Nephron progenitor cell (in vitro differentiated cells): ENCODE measurements around the gene NKX3-2.

Experiments
- DNase-seq: peaks from one replicate; pipeline ENCODE4 v3.0.0; 2021
- H3K27ac Mint-ChIP-seq: 2 replicates; pipeline ENCODE4 v1.8.0; 2021; ENCODE audit warnings: mild to moderate bottlenecking, moderate library complexity, mixed read lengths
- H3K27me3 Mint-ChIP-seq: 2 replicates; pipeline ENCODE4 v1.8.0; 2021; ENCODE audit warnings: mild to moderate bottlenecking, low read depth, mixed read lengths; ENCODE audit not compliant: poor library complexity
- H3K36me3 Mint-ChIP-seq: 2 replicates; pipeline ENCODE4 v1.8.0; 2021; ENCODE audit warnings: low read depth, mixed read lengths
- H3K4me1 Mint-ChIP-seq: 2 replicates; pipeline ENCODE4 v1.8.0; 2021; ENCODE audit warnings: mixed read lengths
- H3K4me3 Mint-ChIP-seq: 2 replicates; pipeline ENCODE4 v1.8.0; 2021; ENCODE audit warnings: mild to moderate bottlenecking, moderate library complexity, mixed read lengths
- H3K9me3 Mint-ChIP-seq: 2 replicates; pipeline ENCODE4 v1.8.0; 2021; ENCODE audit warnings: mild to moderate bottlenecking, moderate library complexity, mixed read lengths
- TF ChIP-seq, protein P1 (sequence below): fragments of 200-600 bp; sonication (generic); IDR thresholded peaks from 2 replicates; pipeline ENCODE4 v1.5.0; 2021; ENCODE audit warnings: antibody characterized with exemption

The NKX3-2 gene

GRCh38 chr4:13537011-13537831, 7.1 kb downstream of the NKX3-2 start:
- Mint-ChIP-seq H3K27me3 (peaks cover 100% of the 10 kb centered on the region), H3K36me3 (peaks cover 19% of the 10 kb centered on the region), H3K4me1 (peaks cover 19% of the 10 kb centered on the region), H3K9me3 (peaks cover 19% of the 10 kb centered on the region), H3K27ac (no peak overlapping the region), H3K4me3 (no peak overlapping the region)
- DNase-seq: no peak
- TF ChIP-seq, protein P1, sequence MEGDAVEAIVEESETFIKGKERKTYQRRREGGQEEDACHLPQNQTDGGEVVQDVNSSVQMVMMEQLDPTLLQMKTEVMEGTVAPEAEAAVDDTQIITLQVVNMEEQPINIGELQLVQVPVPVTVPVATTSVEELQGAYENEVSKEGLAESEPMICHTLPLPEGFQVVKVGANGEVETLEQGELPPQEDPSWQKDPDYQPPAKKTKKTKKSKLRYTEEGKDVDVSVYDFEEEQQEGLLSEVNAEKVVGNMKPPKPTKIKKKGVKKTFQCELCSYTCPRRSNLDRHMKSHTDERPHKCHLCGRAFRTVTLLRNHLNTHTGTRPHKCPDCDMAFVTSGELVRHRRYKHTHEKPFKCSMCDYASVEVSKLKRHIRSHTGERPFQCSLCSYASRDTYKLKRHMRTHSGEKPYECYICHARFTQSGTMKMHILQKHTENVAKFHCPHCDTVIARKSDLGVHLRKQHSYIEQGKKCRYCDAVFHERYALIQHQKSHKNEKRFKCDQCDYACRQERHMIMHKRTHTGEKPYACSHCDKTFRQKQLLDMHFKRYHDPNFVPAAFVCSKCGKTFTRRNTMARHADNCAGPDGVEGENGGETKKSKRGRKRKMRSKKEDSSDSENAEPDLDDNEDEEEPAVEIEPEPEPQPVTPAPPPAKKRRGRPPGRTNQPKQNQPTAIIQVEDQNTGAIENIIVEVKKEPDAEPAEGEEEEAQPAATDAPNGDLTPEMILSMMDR: no peak

DNA sequence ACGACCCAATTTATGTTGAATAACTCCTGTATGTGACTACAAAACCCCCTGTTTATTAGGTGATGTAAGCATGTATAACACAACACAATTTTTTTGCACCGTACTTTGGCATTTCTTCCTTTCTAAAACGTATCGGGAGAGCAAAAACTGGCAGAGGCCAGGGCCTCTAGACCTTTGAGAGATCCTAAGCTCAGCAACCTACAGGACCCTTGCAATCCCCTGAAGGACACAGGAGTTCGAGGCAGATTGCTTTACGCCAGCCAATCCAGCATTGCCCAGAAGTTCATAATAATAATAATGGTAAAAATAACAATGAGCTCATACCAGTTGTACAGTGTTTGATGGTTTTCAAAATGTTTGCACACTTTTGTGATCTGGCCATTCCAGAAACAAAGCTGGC, 7.7 kb downstream of the NKX3-2 start:
- TF ChIP-seq, protein P1: no peak
- Mint-ChIP-seq H3K36me3 (peaks cover 19% of the 10 kb centered on the region), H3K27me3 (peaks cover 100% of the 10 kb centered on the region), H3K4me1 (peaks cover 22% of the 10 kb centered on the region), H3K27ac (no peak overlapping the region), H3K4me3 (no peak overlapping the region), H3K9me3 (peaks cover 19% of the 10 kb centered on the region)
- no peak for DNase-seq

- Mint-ChIP-seq H3K27ac (no peak overlapping the region), H3K4me3 (peak overlapping the region; percentile 58), H3K4me1 (peaks cover 28% of the 10 kb centered on the region), H3K36me3 (peaks cover 17% of the 10 kb centered on the region), H3K9me3 (peaks cover 19% of the 10 kb centered on the region), H3K27me3 (peaks cover 100% of the 10 kb centered on the region)
- TF ChIP-seq, protein P1: no peak
- DNase-seq: no peak
Measured at GRCh38 chr4:13535708-13536361, 8.5 kb downstream of the NKX3-2 start.

- TF ChIP-seq, protein P1: no peak
- Mint-ChIP-seq H3K4me3 (no peak overlapping the region), H3K27me3 (peaks cover 100% of the 10 kb centered on the region), H3K27ac (no peak overlapping the region), H3K4me1 (peaks cover 27% of the 10 kb centered on the region), H3K9me3 (peaks cover 19% of the 10 kb centered on the region), H3K36me3 (peaks cover 14% of the 10 kb centered on the region)
- DNase-seq: no peak
Measured at GRCh38 chr4:13535118-13535517, 9.2 kb downstream of the NKX3-2 start.

DNA sequence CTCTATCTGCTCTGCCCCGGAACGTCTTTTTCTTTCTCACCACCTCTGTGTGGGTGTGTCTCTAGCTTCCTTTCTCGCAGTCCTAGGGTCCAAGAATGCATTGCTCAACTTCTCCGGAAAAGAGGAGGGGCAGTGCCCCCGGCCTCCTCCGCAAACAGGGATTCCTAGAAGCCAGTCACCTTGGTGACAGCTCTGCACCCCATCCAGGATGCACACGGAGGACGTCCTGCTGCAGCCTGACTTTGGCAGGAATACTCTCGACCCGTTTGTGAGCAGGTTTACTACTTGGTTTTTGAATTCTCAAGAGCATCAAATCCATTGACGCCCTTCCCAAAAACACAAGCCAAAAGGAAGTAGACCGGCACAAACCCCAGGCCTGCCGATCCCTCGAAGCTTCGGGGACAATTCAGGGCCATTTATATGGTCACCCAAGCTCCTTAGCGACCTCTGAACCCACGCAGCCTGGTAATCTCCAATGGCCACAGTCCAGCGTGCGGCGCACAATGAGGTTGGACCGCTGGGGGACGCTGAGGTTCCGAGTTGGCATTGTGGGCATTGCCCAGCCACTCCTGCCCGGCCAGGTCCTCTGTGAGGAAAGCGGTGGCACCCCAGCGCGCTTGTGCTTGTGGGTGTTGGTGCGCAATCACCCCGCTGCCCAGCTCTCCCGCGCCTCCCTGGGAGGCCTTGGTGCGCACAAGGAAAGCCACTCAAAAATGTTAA, 9.8 kb downstream of the NKX3-2 start:
- Mint-ChIP-seq H3K27ac (no peak overlapping the region), H3K4me1 (peaks cover 27% of the 10 kb centered on the region), H3K27me3 (peaks cover 100% of the 10 kb centered on the region), H3K9me3 (peaks cover 19% of the 10 kb centered on the region), H3K36me3 (peaks cover 13% of the 10 kb centered on the region), H3K4me3 (no peak overlapping the region)
- no peak for DNase-seq
- TF ChIP-seq, protein P1: no peak
